ENCODE results near the gene SMIM5.
"Not testable (repeated sequence)": the region's sequence is repeated elsewhere in the genome, so short reads cannot be mapped to it uniquely, and the experiment has no call there.

SMIM5 gene, protein sequence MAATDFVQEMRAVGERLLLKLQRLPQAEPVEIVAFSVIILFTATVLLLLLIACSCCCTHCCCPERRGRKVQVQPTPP

DNA sequence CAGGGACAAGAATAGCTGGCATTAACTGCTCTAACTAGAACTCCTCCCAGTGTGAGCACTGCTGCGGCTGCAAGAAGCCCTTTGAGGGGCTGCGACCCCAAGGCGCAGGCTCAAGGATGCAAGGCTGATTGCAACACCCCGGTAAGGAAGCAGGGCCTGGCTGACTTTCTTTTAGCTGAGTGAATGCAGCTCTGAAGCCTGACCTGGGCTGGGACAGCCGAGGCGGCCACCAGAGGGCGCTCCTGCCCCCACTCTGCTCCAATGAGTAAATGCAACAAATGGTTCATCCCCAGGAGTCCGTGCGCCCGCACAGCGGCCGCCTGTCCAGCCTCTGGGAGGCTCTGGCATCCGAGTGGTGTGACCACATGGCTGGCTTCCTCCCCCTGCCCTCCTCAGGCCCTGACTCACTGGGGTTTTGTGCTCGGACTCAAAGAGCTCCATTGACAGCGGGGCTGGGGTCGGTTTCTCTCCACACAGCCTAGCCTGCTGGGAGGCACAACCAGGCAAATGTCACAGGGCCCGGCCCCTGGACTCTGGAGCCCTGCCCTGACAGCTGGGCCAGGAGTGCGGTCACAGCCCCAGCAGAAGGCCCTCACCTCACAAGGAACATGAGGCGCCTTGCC is at the start of gene SMIM5:
Gene SMIM5, plus strand, starts transcription at position 572 of the 623 bp plus-strand sequence. CDS start 6,768 bp downstream, outside the sequence.
- DNase-seq (ENCODE audit: low read depth in 2 of 2), result peak; percentile 29 to 30

DNA sequence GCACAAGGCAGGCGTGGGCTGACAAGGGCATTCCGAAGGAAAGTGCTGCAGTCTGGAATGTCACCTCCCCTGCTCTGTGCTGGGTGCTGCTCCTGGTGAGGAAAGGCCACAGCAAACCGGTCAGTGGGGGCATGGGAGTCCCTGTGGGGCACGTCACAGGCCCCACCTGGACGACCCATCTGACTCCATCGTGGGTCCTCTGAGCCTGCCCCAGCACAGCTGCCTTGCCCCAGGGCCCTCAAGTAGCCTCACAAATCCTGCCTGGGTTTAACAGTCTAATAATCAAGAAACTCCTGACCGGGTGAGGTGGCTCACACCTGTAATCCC is 48.4 kb upstream of the SMIM5 start:
- DNase-seq (ENCODE audit: low read depth in 2 of 2), result no peak

DNA sequence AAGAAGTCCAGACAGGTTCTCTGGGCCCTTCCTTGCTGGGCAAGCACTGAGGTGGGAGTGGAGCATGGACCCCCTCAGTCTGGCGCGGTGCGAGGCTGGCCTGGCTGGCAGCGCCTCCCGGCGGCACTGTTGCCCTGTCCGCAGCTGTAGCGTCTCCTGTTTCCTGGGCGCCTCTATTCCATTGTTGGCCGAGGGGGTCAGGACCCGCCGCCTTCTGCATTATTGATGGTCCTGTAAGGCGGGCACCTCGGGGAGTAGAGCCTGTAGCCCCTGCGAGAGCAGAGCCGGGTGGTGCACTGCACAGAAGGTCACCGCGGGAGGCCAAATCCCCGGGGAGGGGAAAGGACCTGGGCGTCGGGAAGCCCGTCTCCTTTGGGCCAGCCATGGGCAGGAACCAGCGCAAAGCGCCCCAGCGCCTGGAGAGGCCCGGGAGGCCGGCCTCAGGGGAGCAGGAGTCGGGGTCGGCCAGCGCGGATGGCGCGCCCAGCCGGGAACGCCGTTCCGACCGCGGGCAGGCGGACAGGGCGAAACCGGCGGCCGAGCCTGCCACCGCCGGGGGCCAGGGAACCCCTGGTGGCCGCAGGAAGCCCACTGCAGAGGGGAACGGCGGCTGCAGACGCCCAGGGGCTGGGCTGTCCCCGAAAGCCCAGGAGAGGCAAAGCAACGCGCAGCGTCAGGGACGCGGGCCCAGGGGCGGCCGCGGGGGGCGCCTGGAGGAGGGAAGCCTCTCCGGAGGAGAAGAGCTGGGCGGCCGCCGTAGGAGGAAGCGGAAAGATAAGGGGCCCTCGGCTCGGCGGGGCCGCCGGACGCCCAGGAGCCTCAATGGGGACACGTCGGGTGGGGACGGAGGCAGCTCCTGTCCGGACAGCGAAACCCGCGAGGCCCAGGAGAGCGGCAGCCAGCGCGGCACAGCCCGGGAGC is 45.3 kb upstream of the SMIM5 start, which contains the start of gene MYO15B:
Gene MYO15B, plus strand, starts transcription at position 126 of the 921 bp plus-strand sequence. Its CDS starts 258 bp downstream, at position 384.
- no peak for DNase-seq (ENCODE audit: low read depth in 2 of 2)

DNA sequence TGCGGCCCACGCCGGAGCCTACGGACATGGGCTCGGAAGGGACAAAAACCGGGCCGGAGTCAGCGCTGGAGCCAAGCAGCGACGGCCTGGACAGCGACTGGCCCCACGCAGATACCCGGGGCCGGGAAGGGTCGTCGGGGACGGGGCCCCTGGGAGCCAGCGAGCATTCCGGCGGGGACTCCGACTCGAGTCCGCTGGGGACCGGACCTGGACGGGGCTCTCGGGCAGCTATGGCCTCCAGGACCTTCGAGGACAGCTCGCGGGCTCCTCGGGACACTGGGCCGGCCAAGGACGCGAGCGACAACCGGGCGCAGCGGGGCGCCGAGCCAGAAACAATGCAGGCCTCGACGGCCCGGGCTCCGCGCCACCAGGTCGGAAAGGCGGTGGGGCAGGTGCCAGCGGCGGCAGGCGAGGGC is 44.6 kb upstream of the SMIM5 start:
- no peak for DNase-seq (ENCODE audit: low read depth in 2 of 2)

DNA sequence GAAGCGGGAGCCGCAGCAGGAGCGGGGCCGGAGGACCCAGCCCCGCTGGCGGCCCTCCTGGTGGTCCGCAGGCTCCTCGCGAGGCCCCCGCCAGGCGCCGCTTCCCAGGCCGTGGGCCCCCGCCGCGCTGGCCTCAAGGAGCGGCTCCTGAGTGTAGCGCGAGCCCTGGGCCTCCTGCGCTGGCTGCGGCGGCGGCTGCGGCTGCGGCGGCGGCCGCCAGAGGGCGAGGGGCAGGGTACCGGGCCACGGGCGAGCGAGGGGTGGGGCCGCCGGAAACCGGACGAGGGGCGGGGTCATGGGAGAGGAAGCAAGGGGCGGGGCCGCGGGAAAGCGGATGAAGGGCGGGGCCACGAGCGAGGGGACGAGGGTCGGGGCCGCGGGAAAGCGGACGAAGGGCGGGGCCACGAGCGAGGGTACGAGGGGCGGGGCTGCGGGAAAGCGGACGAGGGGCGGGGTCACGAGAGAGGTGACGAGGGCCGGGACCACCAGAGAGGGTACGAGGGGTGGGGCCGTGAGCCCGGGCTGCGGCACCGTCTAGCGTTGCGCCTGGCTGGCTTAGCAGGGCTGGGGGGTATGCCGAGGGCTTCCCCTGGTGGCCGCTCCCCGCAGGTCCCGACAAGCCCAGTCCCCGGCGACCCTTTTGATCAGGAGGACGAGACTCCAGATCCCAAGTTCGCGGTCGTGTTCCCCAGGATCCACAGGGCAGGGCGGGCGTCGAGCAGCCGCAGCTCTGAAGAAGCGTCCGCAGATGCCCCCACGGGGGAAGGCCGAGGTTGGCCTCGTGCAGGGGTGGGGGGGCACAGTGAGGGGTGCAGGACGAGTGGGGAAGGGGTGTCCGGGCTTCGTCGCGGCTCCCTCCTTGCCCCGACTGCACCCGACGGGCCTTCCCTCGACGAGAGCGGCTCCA is 44.0 kb upstream of the SMIM5 start:
- peak; percentile 58 to 63 for DNase-seq (ENCODE audit: low read depth in 2 of 2)

DNA sequence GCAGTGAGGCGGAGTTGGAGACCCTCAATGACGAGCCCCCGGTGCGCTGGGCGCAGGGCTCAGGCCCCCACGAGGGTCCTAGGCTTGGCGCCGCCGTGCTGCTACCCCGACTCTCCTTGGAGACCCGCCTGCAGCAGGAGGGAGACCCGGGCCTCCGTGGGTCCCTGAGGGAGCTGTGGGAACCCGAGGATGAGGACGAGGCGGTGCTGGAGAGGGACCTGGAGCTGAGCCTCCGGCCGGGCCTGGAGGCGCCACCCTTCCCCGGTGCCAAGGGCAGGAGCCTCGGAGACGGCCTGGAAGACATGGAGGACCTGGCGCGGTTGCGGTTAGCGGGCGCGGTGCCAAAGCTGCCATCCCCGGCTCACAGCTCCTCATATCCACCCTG is 43.3 kb upstream of the SMIM5 start:
- DNase-seq (ENCODE audit: low read depth in 2 of 2), result no peak

DNA sequence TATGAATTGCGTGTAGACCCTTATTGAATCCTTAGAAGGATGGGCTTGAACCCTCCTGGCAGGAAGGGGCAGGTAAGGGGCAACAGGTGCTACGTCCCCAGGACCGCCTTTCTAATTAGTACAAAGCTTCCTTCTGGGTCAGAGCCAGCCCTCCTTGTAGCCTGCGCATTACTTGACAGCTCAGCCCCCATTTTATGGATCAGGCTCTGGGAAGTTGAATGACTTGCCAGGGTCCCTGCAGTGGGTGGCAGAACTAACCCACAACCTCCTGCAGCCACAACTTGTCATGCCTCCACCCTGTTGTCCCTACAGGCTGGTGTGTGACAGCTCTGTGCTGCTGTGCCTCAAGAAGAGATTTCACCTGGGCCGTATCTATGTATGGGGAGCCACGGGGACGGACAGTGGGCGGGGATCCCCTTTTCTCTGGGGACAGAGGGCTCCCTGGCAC is 42.9 kb upstream of the SMIM5 start:
- DNase-seq (ENCODE audit: low read depth in 2 of 2), result no peak

DNA sequence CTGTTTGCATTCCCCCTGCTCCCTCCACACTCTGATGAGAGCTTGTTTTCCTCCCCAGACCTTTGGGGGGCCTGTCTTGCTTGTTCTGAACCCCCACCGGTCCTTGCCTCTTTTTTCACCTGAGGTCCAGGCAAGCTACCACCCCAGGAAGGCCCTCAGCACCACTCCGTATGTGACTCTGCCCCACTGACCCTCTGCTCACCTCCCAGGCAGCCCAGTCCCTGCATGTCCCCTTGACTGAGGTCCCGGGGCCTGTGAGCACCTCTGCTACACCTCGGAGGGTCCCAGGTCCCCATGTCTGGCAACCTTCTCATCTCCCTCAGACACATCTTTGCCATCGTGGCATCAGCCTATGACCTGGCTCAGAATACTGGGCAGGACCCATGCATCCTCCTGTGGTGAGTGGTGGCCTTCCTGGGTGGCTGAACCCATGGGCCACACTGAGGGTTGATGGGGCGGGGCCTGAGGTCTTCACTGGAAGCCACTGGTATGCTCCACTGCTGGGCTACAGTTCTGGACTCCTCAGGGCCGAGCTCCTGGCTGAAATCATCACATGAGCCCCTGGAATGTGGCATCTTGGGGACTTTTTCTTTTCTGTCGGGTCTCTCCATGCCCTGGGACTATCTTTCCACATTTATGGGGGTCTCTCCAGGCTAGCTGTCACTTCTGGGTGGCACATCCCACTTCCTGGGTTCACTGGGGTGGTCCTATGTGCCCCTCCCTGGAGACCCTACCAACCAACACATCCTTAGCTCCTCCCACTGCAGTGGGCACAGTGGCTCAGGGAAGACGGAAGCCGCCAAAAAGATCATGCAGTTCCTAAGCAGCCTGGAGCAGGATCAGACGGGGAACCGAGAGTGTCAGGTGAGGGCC is 42.1 kb upstream of the SMIM5 start:
- DNase-seq (ENCODE audit: low read depth in 2 of 2), result no peak

DNA sequence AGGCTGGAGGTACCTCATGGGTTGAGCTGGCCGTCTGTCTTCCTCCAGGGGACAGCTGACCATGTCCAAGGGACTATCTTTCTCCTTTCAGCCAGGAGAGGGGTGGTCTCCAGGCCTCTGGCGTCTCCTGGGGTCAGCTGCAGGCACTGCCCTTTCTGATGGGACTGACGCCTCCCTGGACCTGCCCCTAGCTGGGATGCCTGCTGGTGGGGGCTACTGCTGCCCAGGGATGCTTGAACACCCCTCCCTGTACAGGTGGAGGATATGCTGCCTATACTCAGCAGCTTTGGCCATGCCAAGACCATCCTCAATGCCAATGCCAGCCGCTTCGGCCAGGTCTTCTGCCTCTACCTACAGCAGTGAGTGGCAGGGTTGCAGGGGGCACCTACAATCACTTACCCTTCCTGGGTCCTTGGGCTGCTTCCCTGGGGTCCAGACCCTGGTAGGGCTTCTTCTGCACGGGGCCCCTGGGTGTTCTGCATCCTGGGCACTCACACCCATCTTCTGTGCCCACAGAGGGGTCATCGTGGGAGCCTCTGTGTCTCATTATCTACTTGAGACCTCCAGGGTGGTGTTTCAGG is 41.4 kb upstream of the SMIM5 start:
- DNase-seq (ENCODE audit: low read depth in 2 of 2), result no peak

DNA sequence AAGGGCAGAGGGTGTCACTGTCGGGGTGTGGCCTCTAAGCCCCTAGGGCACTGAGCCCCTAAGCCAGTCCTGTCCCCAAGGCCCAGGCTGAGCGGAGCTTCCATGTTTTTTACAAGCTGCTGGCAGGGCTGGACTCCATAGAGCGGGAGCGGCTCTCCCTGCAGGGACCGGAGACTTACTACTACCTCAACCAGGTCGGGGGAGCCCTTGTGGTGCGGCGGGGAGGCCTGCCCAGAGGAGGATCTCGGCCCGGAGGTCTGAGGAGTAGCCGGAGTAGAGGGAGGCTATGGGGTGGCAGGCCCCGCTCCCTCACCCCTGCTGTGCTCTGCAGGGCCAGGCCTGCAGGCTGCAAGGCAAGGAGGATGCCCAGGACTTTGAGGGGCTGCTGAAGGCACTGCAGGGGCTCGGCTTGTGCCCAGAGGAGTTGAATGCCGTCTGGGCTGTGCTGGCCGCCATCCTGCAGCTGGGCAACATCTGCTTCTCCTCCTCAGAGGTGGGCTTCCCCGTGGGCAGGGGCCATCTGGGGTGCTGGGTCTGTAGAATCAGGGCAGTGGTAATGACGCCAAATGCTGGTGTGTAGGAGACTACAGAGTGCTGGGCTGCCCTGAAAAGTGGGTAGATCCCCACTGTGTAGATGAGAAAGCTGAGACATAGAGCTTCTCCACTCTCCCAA is 40.8 kb upstream of the SMIM5 start:
- DNase-seq (ENCODE audit: low read depth in 2 of 2), result no peak

DNA sequence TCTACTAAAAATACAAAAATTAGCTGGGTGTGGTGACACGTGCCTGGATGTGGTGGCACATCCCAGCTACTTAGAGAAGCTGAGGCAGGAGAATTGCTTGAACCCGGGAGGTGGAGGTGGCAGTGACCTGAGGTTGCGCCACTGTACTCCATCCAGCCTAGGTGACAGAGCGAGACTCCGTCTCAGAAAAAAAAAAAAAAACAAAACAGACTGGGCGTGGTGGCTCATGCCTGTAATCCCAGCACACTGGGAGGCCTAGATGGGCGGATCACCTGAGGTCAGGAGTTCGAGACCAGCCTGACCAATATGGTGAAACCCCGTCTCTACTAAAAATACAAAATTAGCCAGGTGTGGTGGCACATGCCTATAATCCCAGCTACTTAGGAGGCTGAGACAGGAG is 39.8 kb upstream of the SMIM5 start:
- not testable (repeated sequence) for DNase-seq (ENCODE audit: low read depth in 2 of 2)

DNA sequence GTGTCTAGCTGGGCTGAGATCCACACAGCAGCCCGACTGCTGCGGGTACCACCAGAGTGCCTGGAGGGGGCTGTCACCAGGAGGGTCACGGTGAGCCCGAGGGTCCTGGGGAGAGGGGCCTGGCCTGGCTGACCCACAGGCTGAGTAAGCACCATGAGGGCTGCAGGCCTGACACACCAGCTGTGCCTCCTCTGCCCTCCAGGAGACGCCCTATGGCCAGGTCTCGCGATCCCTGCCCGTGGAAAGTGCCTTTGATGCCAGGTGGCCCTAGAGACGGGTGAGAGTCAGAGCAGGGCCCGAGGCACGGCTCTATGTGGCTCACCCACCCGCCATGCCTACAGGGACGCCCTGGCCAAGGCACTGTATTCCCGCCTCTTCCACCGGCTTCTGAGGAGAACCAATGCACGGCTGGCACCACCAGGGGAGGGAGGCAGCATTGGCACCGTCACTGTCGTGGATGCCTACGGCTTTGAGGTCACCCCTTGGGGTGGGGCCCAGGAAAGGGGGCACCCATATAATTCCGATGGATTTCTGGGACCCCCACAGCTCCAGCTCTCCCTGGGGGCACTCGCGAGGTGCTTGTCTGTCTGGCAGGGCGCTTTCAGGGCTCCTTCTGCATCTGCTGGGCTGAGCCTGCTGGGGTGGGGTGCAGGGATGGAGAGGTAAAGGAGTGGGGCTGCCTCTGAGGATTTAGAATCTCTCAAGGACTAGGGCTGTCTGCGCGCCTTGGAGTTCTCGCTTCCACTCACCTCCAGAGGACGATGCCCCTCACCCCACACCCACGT is 38.5 kb upstream of the SMIM5 start:
- no peak for DNase-seq (ENCODE audit: low read depth in 2 of 2)

DNA sequence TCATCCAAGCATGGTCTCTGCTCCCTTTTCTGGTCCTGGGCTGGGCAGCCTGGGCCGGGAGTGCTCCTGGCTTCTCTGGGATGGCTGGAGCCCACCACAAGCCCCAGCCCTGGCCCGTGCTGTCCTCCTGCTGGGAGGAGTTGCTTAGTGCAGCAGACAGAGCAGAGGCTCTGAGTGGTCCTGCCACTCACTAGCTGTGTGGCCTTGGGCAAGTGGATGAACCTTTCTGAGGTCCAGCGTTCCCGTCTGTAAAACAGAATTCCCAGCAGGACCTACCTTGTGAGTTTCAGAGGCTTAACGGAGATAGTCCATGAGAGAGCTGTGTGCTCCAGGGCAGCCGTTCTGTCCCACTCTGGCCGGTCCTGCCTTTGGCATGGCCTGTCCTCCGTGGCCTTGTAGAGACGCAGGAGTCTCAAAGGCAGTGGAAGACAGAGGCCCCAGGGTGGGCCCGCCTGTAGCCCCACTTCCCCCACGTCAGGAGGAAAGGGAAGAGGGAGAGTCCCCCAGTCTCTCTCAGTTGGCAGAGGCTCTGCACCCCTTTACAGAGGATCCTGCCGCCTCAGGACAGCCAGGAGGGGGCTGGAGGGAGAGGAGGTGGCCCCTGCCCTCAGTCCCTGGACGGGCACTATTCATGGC is 37.8 kb upstream of the SMIM5 start:
- DNase-seq (ENCODE audit: low read depth in 2 of 2), result no peak

DNA sequence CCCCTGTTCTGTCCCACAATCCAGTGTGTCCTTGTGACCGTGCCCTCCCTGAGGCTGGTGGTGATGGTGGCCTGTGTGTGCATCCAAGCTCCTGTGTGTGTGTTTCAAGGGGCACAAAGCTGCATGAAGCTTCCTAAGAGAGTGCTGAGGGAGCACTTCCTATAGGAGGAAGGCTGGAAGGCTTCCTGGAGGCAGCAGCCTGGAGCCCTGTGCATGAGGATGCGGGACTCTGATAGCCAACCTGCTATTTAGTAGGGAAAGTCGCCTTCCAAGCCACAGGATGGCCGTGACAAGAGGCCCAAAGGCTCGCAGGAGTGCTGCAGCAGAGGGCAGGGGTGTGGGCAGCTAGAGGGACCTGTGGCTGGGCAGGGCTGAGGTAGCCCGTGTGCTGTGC is 37.3 kb upstream of the SMIM5 start:
- no peak for DNase-seq (ENCODE audit: low read depth in 2 of 2)

DNA sequence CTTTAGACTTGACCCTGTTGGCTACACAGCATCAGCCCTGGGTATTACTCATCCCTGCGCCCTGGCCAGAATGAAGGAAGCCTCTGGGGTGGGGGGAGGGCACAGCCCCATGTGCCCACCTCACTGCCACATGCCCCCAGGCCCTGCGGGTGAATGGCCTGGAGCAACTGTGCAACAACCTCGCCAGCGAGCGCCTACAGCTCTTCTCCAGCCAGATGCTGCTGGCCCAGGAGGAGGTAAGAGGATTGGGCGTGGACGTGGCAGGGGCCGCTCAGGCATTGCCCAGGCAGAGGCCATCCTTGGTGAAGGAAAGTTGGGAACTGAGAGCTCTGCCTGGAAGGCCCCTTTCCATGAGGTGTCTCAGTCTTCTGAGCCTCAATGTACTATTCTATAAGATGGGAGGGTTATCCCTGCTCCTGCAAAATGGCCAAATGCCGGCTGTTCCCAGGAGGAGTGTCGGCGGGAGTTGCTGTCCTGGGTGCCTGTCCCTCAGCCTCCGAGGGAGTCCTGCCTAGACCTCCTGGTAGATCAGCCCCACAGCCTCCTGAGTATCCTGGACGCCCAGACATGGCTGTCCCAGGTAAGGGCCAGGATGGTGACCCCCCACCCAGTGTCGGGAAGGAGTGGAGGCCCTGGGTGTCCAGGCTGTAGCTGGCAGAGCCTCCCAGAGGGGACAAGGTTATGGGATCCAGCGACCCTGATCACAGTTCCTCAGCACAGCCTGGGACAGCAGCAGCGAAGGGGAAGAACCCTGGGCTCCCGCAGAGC is 36.7 kb upstream of the SMIM5 start:
- no peak for DNase-seq (ENCODE audit: low read depth in 2 of 2)

DNA sequence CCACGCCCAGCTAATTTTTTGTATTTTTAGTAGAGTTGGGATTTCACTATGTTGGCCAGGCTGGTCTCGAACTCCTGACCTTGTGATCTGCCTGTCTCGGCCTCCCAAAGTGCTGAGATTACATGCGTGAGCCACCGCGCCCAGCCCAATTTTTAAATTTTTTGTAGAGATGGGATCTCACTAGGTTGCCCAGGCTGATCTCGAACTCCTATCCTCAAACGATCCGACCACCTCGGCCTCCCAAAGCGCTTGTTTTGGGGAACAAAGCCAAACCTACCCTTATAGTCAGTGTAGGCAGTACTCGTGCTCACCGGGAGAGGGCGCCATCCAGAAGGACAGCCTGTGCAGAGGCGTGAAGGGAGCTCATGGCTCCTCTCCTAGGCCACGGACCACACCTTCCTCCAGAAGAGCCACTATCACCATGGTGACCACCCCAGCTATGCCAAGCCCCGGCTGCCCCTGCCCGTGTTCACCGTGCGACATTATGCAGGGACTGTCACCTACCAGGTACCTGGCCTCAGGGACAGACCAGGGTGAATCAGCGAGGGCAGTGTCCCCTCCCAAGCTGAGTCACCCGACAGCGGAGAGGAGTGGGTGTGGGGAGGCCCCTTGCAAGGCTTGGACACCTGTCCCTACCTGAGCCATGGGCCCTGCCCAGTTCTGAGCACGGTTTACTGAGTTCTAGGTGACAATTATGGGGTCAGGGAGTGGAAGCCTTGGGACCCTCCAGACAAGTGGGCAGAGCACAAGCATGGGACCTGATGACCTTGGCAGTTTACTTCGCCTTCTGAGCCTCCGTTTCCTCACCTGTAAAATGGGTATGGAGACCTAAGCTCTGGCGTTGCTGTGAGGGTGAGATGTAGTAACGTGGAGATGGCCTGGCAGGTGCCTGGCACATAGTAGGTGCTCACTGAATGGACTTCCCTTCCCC is 31.9 kb upstream of the SMIM5 start:
- no peak for DNase-seq (ENCODE audit: low read depth in 2 of 2)

DNA sequence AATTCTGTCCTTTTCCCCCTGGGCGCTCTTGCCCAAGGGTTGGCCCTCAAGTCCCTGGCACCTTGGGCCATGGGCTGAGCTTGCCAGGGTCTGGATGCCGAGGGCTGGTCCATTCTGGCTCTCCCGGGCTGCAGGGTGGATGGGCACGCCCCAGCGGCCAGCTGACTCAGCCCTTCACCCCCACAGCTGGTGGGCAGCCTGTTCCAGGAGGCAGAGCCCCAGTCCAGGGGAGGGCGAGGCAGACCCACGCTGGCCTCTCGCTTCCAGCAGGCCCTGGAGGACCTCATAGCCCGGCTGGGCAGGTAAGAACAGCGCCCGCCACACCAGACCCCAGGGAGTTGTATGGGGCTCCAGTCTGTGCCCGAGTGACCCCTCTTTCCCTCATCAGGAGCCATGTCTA is 30.6 kb upstream of the SMIM5 start:
- no peak for DNase-seq (ENCODE audit: low read depth in 2 of 2)
